Stimulated activated CD8-positive, alpha-beta memory T cell treated with anti-CD3 and anti-CD28 coated beads, Interleukin-2, amount 100 ng/mL, for 48 hours (primary cell): ENCODE results near the gene PATJ.
"Not testable (repeated sequence)": the region's sequence is repeated elsewhere in the genome, so short reads cannot be mapped to it uniquely, and the experiment has no call there.

Experiments
- DNase-seq, 2 donors: peaks; one replicate each; pipeline ENCODE4 v3.0.0-alpha.2; 2020; ENCODE audit warnings: low read depth in 2 of 2

The PATJ gene

GRCh38 chr1:61950418-61950817, 208.1 kb downstream of the PATJ start:
- DNase-seq = no peak

GRCh38 chr1:61951731-61952580, 209.7 kb downstream of the PATJ start:
- DNase-seq = no peak

GRCh38 chr1:61952675-61953074, 210.4 kb downstream of the PATJ start:
- no peak for DNase-seq

GRCh38 chr1:61953076-61953789, 211.0 kb downstream of the PATJ start:
- no peak for DNase-seq

GRCh38 chr1:61953790-61954150, 211.5 kb downstream of the PATJ start:
- no peak for DNase-seq

- DNase-seq = no peak
Observed at GRCh38 chr1:61955261-61955660, 213.0 kb downstream of the PATJ start.

- DNase-seq = no peak
Observed at GRCh38 chr1:61956016-61956645, 213.9 kb downstream of the PATJ start.

- DNase-seq = no peak
Observed at GRCh38 chr1:61956784-61957183, 214.5 kb downstream of the PATJ start.

- DNase-seq = no peak
Observed at GRCh38 chr1:61961009-61961408, 218.7 kb downstream of the PATJ start.

GRCh38 chr1:61962631-61963030, 220.4 kb downstream of the PATJ start:
- DNase-seq = no peak

- not testable (repeated sequence) for DNase-seq
Observed at GRCh38 chr1:61966450-61967225, 224.4 kb downstream of the PATJ start.

GRCh38 chr1:61967750-61968149, 225.5 kb downstream of the PATJ start:
- no peak for DNase-seq

GRCh38 chr1:61968869-61969268, 226.6 kb downstream of the PATJ start:
- DNase-seq = no peak

GRCh38 chr1:61973100-61973837, 231.0 kb downstream of the PATJ start:
- no peak for DNase-seq

- no peak for DNase-seq
Observed at GRCh38 chr1:61975638-61976037, 233.4 kb downstream of the PATJ start.

GRCh38 chr1:61976566-61976965, 234.3 kb downstream of the PATJ start:
- DNase-seq = no peak

- DNase-seq = no peak
Observed at GRCh38 chr1:61978796-61979195, 236.5 kb downstream of the PATJ start.

- no peak for DNase-seq
Observed at GRCh38 chr1:61979729-61980128, 237.4 kb downstream of the PATJ start.

GRCh38 chr1:61980561-61980960, 238.3 kb downstream of the PATJ start:
- peak; percentile 3 to 7 for DNase-seq

- DNase-seq = no peak
Observed at GRCh38 chr1:61981870-61982660, 239.8 kb downstream of the PATJ start.
